Measurements from ENCODE around the gene RNF152. TPM values are rescaled to one million over a fixed set of nuclear protein-coding genes. Genes with fewer than 3 reads are reported as not detected.

Gene RNF152
- total RNA-seq, 2 experiments from 2014 or later: 0.03 TPM; not detected in 1

GRCh38 chr18:61838521-61838920 lies 54.3 kb downstream of the RNF152 start:
- Mint-ChIP-seq H3K4me3 (no peak overlapping the region), H3K4me1 (peaks cover 5% of the 10 kb centered on the region), H3K27me3 (peaks cover 1% of the 10 kb centered on the region), H3K27ac (no peak overlapping the region), H3K9me3 (no peaks in the 10 kb centered on the region), H3K36me3 (ENCODE audit: low read depth) (no peaks in the 10 kb centered on the region)
- POLR2A ChIA-PET: no interaction called here
- DNase-seq: no peak
- CTCF ChIA-PET: no interaction called here

DNA sequence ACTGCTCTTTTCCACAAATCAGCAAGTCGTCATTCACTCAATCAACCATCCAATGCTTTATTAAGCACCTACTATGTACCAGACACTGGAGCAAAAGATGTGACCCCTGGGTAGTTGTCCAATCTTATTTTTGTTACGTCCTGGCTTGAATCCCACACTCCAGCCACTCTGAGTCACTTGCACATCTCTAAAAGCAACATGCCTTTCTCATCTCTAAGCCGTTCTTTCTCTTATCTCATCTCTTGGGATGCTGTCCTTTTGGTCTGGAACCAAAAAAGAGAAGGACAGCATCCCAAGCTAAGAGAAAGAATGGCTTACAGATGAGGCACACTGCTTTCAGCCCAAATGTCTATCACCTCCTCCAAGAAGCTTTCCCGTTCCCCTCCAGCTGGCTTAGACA lies 58.8 kb downstream of the RNF152 start:
- H3K4me1 Mint-ChIP-seq: peaks cover 13% of the 10 kb centered on the region
- POLR2A ChIA-PET: no interaction called here
- H3K4me3 Mint-ChIP-seq: no peak overlapping the region
- CTCF ChIA-PET: no interaction called here
- H3K27me3 Mint-ChIP-seq: peaks cover 1% of the 10 kb centered on the region
- H3K9me3 Mint-ChIP-seq: no peaks in the 10 kb centered on the region
- no peak overlapping the region for H3K27ac Mint-ChIP-seq
- no peaks in the 10 kb centered on the region for H3K36me3 Mint-ChIP-seq (ENCODE audit: low read depth)
- DNase-seq: no peak

DNA sequence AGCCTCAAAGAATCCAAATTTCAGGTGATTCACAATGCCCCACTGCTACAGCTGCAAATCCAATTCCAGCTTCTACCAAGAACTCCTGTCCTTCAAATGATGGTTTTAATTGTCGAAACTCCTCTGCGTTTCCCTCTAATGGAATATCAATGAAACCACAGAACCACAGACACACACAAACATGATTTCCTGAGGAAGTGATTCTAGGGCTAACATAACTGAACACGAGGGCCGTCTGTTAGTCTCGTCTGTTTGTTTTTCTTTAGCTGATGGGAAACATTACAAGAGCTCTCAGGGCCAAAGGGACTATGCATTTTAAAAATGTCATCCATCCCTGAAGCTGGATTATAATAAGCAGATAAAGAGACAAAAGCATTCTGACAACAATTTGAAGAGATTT lies 59.4 kb downstream of the RNF152 start:
- CTCF ChIA-PET: no interaction called here
- Mint-ChIP-seq H3K4me1 (peaks cover 13% of the 10 kb centered on the region), H3K36me3 (ENCODE audit: low read depth) (no peaks in the 10 kb centered on the region), H3K27me3 (no peaks in the 10 kb centered on the region), H3K27ac (no peak overlapping the region), H3K4me3 (no peak overlapping the region), H3K9me3 (no peaks in the 10 kb centered on the region)
- DNase-seq: no peak
- POLR2A ChIA-PET: no interaction called here

DNA sequence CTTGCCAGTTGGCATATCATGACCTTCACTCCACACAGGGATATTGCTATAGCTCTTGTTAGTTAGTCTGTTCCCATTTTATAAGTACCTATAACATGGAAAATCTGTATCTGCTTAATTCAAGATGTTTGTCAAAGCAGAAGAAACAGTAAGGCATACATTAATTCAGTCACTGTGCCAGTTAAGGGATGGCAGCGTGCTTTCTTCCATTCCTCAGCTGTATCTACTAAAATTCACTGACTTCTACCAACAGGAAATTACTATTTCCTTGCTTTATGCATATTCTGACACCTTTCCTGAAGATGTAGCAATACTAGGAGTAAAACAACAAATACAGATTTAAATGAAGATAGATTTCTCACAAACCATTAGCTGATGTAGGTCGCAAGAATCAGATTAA lies 59.9 kb downstream of the RNF152 start:
- no peak for DNase-seq
- CTCF ChIA-PET: no interaction called here
- H3K4me3 Mint-ChIP-seq: no peak overlapping the region
- peaks cover 13% of the 10 kb centered on the region for H3K4me1 Mint-ChIP-seq
- POLR2A ChIA-PET: no interaction called here
- no peak overlapping the region for H3K27ac Mint-ChIP-seq
- H3K27me3 Mint-ChIP-seq: no peaks in the 10 kb centered on the region
- no peaks in the 10 kb centered on the region for H3K36me3 Mint-ChIP-seq (ENCODE audit: low read depth)
- no peaks in the 10 kb centered on the region for H3K9me3 Mint-ChIP-seq

DNA sequence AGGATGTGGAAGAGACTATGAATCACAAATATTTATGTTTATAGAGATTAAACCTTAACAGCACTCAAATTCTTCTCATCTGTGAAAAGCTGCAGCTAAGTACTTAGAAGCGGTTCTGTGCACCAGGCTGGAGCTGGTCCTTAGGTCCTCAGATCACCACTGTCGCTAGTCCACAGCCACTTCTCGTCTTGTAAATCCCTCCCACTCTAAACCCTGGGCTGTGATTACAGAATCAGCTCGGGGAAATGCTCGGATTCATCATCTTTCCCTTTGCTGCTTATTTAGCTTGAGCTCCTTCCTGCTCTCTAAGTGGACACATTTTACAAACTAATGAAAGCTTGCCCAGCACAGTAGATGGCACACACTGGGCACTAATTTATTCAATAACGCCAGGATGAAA lies 61.7 kb downstream of the RNF152 start:
- H3K27ac Mint-ChIP-seq: no peak overlapping the region
- peaks cover 2% of the 10 kb centered on the region for H3K27me3 Mint-ChIP-seq
- no peaks in the 10 kb centered on the region for H3K9me3 Mint-ChIP-seq
- CTCF ChIA-PET: no interaction called here
- no peak overlapping the region for H3K4me3 Mint-ChIP-seq
- POLR2A ChIA-PET: no interaction called here
- DNase-seq: no peak
- peaks cover 13% of the 10 kb centered on the region for H3K4me1 Mint-ChIP-seq
- H3K36me3 Mint-ChIP-seq (ENCODE audit: low read depth): no peaks in the 10 kb centered on the region

GRCh38 chr18:61829108-61829507 lies 63.7 kb downstream of the RNF152 start:
- Mint-ChIP-seq H3K36me3 (ENCODE audit: low read depth) (no peaks in the 10 kb centered on the region), H3K27ac (no peak overlapping the region), H3K4me3 (no peak overlapping the region), H3K4me1 (peaks cover 13% of the 10 kb centered on the region), H3K27me3 (peaks cover 2% of the 10 kb centered on the region), H3K9me3 (no peaks in the 10 kb centered on the region)
- ChIA-PET CTCF (no interaction called here), POLR2A (no interaction called here)
- no peak for DNase-seq

GRCh38 chr18:61827591-61827990 lies 65.2 kb downstream of the RNF152 start:
- no peak overlapping the region for H3K27ac Mint-ChIP-seq
- no peaks in the 10 kb centered on the region for H3K36me3 Mint-ChIP-seq (ENCODE audit: low read depth)
- POLR2A ChIA-PET: no interaction called here
- H3K4me1 Mint-ChIP-seq: no peaks in the 10 kb centered on the region
- no peaks in the 10 kb centered on the region for H3K9me3 Mint-ChIP-seq
- no peak for DNase-seq
- H3K27me3 Mint-ChIP-seq: peaks cover 2% of the 10 kb centered on the region
- CTCF ChIA-PET: no interaction called here
- no peak overlapping the region for H3K4me3 Mint-ChIP-seq

GRCh38 chr18:61825386-61825785 lies 67.4 kb downstream of the RNF152 start:
- no peaks in the 10 kb centered on the region for H3K9me3 Mint-ChIP-seq
- H3K27me3 Mint-ChIP-seq: peaks cover 2% of the 10 kb centered on the region
- CTCF ChIA-PET: no interaction called here

GRCh38 chr18:61824733-61825363 lies 68.0 kb downstream of the RNF152 start:
- no peak for DNase-seq
- H3K27ac Mint-ChIP-seq: no peak overlapping the region
- no peaks in the 10 kb centered on the region for H3K9me3 Mint-ChIP-seq
- H3K4me3 Mint-ChIP-seq: no peak overlapping the region
- H3K27me3 Mint-ChIP-seq: peaks cover 2% of the 10 kb centered on the region
- no peaks in the 10 kb centered on the region for H3K36me3 Mint-ChIP-seq (ENCODE audit: low read depth)
- ChIA-PET POLR2A (no interaction called here), CTCF (no interaction called here)
- H3K4me1 Mint-ChIP-seq: no peaks in the 10 kb centered on the region

More at GRCh38 chr18:61825386-61825785, 67.4 kb downstream of the RNF152 start:
- POLR2A ChIA-PET: no interaction called here
- H3K27ac Mint-ChIP-seq: no peak overlapping the region
- no peaks in the 10 kb centered on the region for H3K36me3 Mint-ChIP-seq (ENCODE audit: low read depth)
- H3K4me1 Mint-ChIP-seq: no peaks in the 10 kb centered on the region
- DNase-seq: no peak
- H3K4me3 Mint-ChIP-seq: no peak overlapping the region

- no peaks in the 10 kb centered on the region for H3K4me1 Mint-ChIP-seq
- DNase-seq: no peak
- H3K9me3 Mint-ChIP-seq: no peaks in the 10 kb centered on the region
- peaks cover 2% of the 10 kb centered on the region for H3K27me3 Mint-ChIP-seq
- no peak overlapping the region for H3K27ac Mint-ChIP-seq
- no peaks in the 10 kb centered on the region for H3K36me3 Mint-ChIP-seq (ENCODE audit: low read depth)
- ChIA-PET POLR2A (no interaction called here), CTCF (interaction anchor here (0.5 kb wide), 1 partner anchor 1851 kb away, joined by 3 read pairs; no protein-coding TSS in a partner anchor)
- H3K4me3 Mint-ChIP-seq: no peak overlapping the region
These were observed 69.2 kb downstream of the RNF152 start for GRCh38 chr18:61823595-61823994.

DNA sequence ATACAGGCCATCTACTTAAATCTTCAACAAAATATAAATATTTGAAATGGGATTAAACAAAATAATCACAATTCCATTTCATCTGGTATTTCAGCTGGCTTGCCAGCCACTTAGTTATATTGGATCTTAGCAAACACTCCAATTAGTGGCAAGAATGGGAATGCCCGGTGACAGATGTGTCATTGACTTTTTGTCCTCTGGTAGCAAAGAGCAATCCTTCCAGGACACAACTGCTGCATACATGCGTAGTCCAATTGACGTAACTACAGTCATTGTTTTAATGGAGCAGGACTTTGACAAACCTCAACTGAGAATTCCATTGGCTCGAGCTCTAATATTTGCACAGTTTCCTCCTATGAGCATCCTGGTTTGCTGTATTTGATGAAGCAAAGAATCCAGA lies 69.9 kb downstream of the RNF152 start:
- H3K27me3 Mint-ChIP-seq: peaks cover 2% of the 10 kb centered on the region
- ChIA-PET CTCF (interaction anchor here (0.5 kb wide), 1 partner anchor 1852 kb away, joined by 3 read pairs; no protein-coding TSS in a partner anchor), POLR2A (no interaction called here)
- no peaks in the 10 kb centered on the region for H3K4me1 Mint-ChIP-seq
- H3K4me3 Mint-ChIP-seq: no peak overlapping the region
- no peak for DNase-seq
- H3K9me3 Mint-ChIP-seq: no peaks in the 10 kb centered on the region
- no peak overlapping the region for H3K27ac Mint-ChIP-seq
- no peaks in the 10 kb centered on the region for H3K36me3 Mint-ChIP-seq (ENCODE audit: low read depth)

- H3K4me3 Mint-ChIP-seq: no peak overlapping the region
- CTCF ChIA-PET: no interaction called here
- DNase-seq: no peak
- H3K36me3 Mint-ChIP-seq (ENCODE audit: low read depth): no peaks in the 10 kb centered on the region
- peaks cover 2% of the 10 kb centered on the region for H3K27me3 Mint-ChIP-seq
- no peaks in the 10 kb centered on the region for H3K4me1 Mint-ChIP-seq
- no peak overlapping the region for H3K27ac Mint-ChIP-seq
- POLR2A ChIA-PET: no interaction called here
- H3K9me3 Mint-ChIP-seq: no peaks in the 10 kb centered on the region
These were observed 71.1 kb downstream of the RNF152 start for GRCh38 chr18:61821748-61822147.

DNA sequence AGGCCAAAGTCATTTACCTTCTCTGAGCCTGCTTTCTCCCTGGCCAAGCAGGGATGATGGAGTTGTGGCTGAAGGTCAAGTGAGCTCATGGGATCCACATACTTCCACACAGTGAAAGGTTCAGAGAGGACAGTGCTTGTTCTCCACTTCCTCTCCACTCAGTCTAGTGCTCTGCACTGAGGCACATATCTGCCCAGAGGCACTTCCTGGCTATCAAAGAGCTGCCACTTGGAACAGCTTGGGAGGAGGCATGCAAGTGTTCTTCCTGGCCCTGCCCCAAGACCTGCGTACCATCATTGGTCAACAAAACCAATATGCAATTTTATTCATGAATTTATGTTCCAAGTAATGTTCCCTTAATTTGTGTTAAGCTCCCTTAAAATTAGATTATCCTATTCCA lies 71.9 kb downstream of the RNF152 start:
- ChIA-PET CTCF (no interaction called here), POLR2A (no interaction called here)
- no peak for DNase-seq
- H3K4me1 Mint-ChIP-seq: no peaks in the 10 kb centered on the region
- H3K4me3 Mint-ChIP-seq: no peak overlapping the region
- no peaks in the 10 kb centered on the region for H3K36me3 Mint-ChIP-seq (ENCODE audit: low read depth)
- no peak overlapping the region for H3K27ac Mint-ChIP-seq
- H3K27me3 Mint-ChIP-seq: no peaks in the 10 kb centered on the region
- H3K9me3 Mint-ChIP-seq: no peaks in the 10 kb centered on the region

GRCh38 chr18:61817086-61817485 lies 75.7 kb downstream of the RNF152 start:
- POLR2A ChIA-PET: no interaction called here

More at GRCh38 chr18:61817086-61817485, 75.7 kb downstream of the RNF152 start:
- no peak for DNase-seq
- Mint-ChIP-seq H3K27ac (no peak overlapping the region), H3K4me3 (no peak overlapping the region), H3K27me3 (no peaks in the 10 kb centered on the region), H3K9me3 (no peaks in the 10 kb centered on the region), H3K4me1 (no peaks in the 10 kb centered on the region), H3K36me3 (ENCODE audit: low read depth) (no peaks in the 10 kb centered on the region)
- CTCF ChIA-PET: no interaction called here
